NB4 (cell line): ENCODE measurements around the gene SSX2IP.

Experiments
- DNase-seq: peaks from one replicate; pipeline ENCODE4 v3.0.0; 2010; ENCODE audit warnings: low read depth
- H3K4me3 ChIP-seq: one replicate; pipeline ENCODE4 v1.5.1; 2011; ENCODE audit warnings: mild to moderate bottlenecking, low read depth, low read length, moderate library complexity
- CTCF ChIP-seq: IDR thresholded peaks from one replicate; pipeline ENCODE4 v1.5.1; 2012; ENCODE audit warnings: low read depth, low read length
- MAX ChIP-seq: IDR thresholded peaks from 2 replicates; pipeline ENCODE4 v1.6.1; 2011; ENCODE audit warnings: low read depth, low read length
- MYC ChIP-seq: IDR thresholded peaks from 2 replicates; pipeline ENCODE4 v1.6.1; 2011; ENCODE audit warnings: low read depth, low read length
- POLR2A ChIP-seq: IDR thresholded peaks from 2 replicates; pipeline ENCODE4 v1.6.1; 2011; ENCODE audit warnings: mild to moderate bottlenecking; ENCODE audit not compliant: insufficient read length; ENCODE audit errors: extremely low read depth

Gene SSX2IP

GRCh38 chr1:84690397-84691121 is at the start of gene SSX2IP:
TSS of gene SSX2IP (minus strand) at chr1:84690461. CDS start at chr1:84671219, 19,242 bp downstream.
- DNase-seq: peak; percentile 97
- TF ChIP-seq MAX: peak; percentile 89
- TF ChIP-seq MYC: peak; percentile 70; the same call in 1 of the 2 replicates
- peak; percentile 73 for TF ChIP-seq POLR2A
- no peak for TF ChIP-seq CTCF
- H3K4me3 ChIP-seq: peak within 1 kb of the TSS; percentile 78

- no peak for TF ChIP-seq MAX
- TF ChIP-seq POLR2A: no peak
- TF ChIP-seq MYC: no peak
- TF ChIP-seq CTCF: no peak
- H3K4me3 ChIP-seq: no peak overlapping the region
- DNase-seq: no peak
These were observed 48.0 kb upstream of the SSX2IP start for GRCh38 chr1:84738237-84738636.

GRCh38 chr1:84737590-84737989 is 47.3 kb upstream of the SSX2IP start:
- TF ChIP-seq MYC (no peak), MAX (no peak), CTCF (no peak), POLR2A (no peak)
- H3K4me3 ChIP-seq: no peak overlapping the region
- DNase-seq: no peak

- DNase-seq: no peak
- H3K4me3 ChIP-seq: no peak overlapping the region
- TF ChIP-seq POLR2A (no peak), MYC (no peak), CTCF (no peak), MAX (no peak)
These were observed 46.7 kb upstream of the SSX2IP start for GRCh38 chr1:84736944-84737343.

GRCh38 chr1:84736445-84736844 is 46.2 kb upstream of the SSX2IP start:
- no peak for DNase-seq
- TF ChIP-seq MYC: no peak
- TF ChIP-seq CTCF: no peak
- no peak for TF ChIP-seq MAX
- no peak for TF ChIP-seq POLR2A
- H3K4me3 ChIP-seq: no peak overlapping the region
